Esophagus (tissue), 2 donors: ENCODE data around the gene TMEM50B. TPM values are rescaled to one million over a fixed set of nuclear protein-coding genes. Genes with fewer than 3 reads are reported as not detected.
A peak's percentile ranks its signal among the peaks of the same experiment; 100 is the strongest.
"Not testable (repeated sequence)": the region's sequence is repeated elsewhere in the genome, so short reads cannot be mapped to it uniquely, and the experiment has no call there.

Experiments
- H3K27ac ChIP-seq, 2 donors: one replicate each; pipeline ENCODE4 v1.5.1; 2013; ENCODE audit warnings: low read depth in 2 of 2, mild to moderate bottlenecking in 2 of 2, inconsistent platforms in 1 of 2, low read length in 1 of 2, moderate library complexity in 1 of 2
- H3K27me3 ChIP-seq, 2 donors: one replicate each; pipeline ENCODE4 v1.6.1; 2013; ENCODE audit warnings: low read length in 2 of 2, control low read depth in 1 of 2, mild to moderate bottlenecking in 1 of 2; ENCODE audit not compliant: insufficient read depth in 2 of 2, control insufficient read depth in 1 of 2
- H3K36me3 ChIP-seq, 2 donors: one replicate each; pipeline ENCODE4 v1.6.1; 2013; ENCODE audit warnings: low read length in 1 of 2; ENCODE audit not compliant: control insufficient read depth in 2 of 2, insufficient read depth in 2 of 2
- H3K4me1 ChIP-seq, 2 donors: one replicate each; pipeline ENCODE4 v1.6.1; 2013; ENCODE audit warnings: low read length in 1 of 2; ENCODE audit not compliant: control insufficient read depth in 2 of 2, insufficient read depth in 2 of 2
- H3K4me3 ChIP-seq, 2 donors: one replicate each; pipeline ENCODE4 v1.5.1; 2013; ENCODE audit warnings: low read length in 2 of 2, mild to moderate bottlenecking in 2 of 2, low read depth in 1 of 2, moderate library complexity in 1 of 2
- H3K9me3 ChIP-seq, 2 donors: one replicate each; pipeline ENCODE4 v1.6.1; 2013; ENCODE audit warnings: mild to moderate bottlenecking in 2 of 2, low read depth in 1 of 2, low read length in 1 of 2, moderate library complexity in 1 of 2; ENCODE audit not compliant: control insufficient read depth in 2 of 2, insufficient read depth in 1 of 2
- WGBS, 2 donors: extraction: QIAGEN DNeasy Blood & Tissue Kit; methylation state at CpG; one replicate each; pipeline ENCODE4 v1.1.7; 2013; 5-methylcytosine and 5-hydroxymethylcytosine counted together
- polyA plus RNA-seq, 2 donors: library from polyadenylated mRNA; stranded (reverse); fragments of 200-250 nt; gene quantifications; one replicate each; pipeline ENCODE4 v1.2.3, GENCODE V29; 2013
- donor health status: healthy with polysubstance abuse.
- donor health status: Bipolar disorder and iron deficiency.

Gene TMEM50B
- polyA plus RNA-seq, 2 donors: 20.3 to 27.4 TPM

DNA sequence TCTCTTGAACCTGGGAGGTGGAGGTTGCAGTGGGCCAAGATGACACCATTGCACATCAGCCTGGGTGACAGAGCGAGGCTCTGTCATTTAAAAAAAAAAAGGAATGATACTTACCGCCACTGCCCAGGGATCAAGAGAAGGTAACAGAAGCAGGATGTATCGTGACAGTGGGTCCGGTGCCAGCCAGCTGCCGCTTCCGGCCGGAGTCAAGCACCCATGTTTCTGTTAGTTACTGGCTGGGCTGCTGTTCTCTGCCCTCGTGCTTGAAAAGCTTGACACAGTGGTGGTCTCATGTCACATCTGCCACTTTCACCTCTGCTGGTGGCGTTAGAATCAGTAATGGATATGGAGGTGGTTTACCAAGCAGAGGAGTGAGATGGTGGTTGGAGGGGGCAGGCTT, 55.6 kb downstream of the TMEM50B start:
- Histone ChIP-seq H3K36me3 (peaks cover 16 to 23% of the 10 kb centered on the region in 2 donors), H3K9me3 (no peaks in the 10 kb centered on the region), H3K4me1 (peaks cover 3 to 14% of the 10 kb centered on the region in 2 donors), H3K27me3 (no peaks in the 10 kb centered on the region), H3K4me3 (no peak overlapping the region), H3K27ac (no peak overlapping the region)
- WGBS, 2 donors: 94% methylated on average over 9 of the region's 9 CpGs

GRCh38 chr21:33421713-33422393, 57.9 kb downstream of the TMEM50B start:
- WGBS, 2 donors: 93 to 95% methylated on average over 5 of the region's 5 CpGs
- Histone ChIP-seq H3K4me3 (no peak overlapping the region), H3K4me1 (peaks cover 3 to 8% of the 10 kb centered on the region in 2 donors), H3K27me3 (no peaks in the 10 kb centered on the region), H3K36me3 (peaks cover 16 to 19% of the 10 kb centered on the region in 2 donors), H3K9me3 (no peaks in the 10 kb centered on the region), H3K27ac (no peak overlapping the region)

- no peaks in the 10 kb centered on the region for H3K9me3 ChIP-seq
- peaks cover 11 to 24% of the 10 kb centered on the region in 2 donors for H3K36me3 ChIP-seq
- no peak overlapping the region for H3K4me3 ChIP-seq
- peaks cover 3 to 8% of the 10 kb centered on the region in 2 donors for H3K4me1 ChIP-seq
- H3K27me3 ChIP-seq: no peaks in the 10 kb centered on the region
- H3K27ac ChIP-seq: peak overlapping the region in 1 of 2 donors; percentile 22
- 79 to 80% methylated on average over 12 of the region's 12 CpGs for WGBS, 2 donors
Measured at GRCh38 chr21:33419538-33420123, 60.1 kb downstream of the TMEM50B start.

- Histone ChIP-seq H3K27me3 (no peaks in the 10 kb centered on the region), H3K4me3 (no peak overlapping the region), H3K4me1 (peaks cover 3 to 10% of the 10 kb centered on the region in 2 donors), H3K9me3 (no peaks in the 10 kb centered on the region), H3K36me3 (peaks cover 14 to 24% of the 10 kb centered on the region in 2 donors), H3K27ac (no peak overlapping the region)
- WGBS, 2 donors: 26 to 37% methylated on average over 2 of the region's 2 CpGs
Measured at GRCh38 chr21:33418691-33419090, 61.1 kb downstream of the TMEM50B start.

DNA sequence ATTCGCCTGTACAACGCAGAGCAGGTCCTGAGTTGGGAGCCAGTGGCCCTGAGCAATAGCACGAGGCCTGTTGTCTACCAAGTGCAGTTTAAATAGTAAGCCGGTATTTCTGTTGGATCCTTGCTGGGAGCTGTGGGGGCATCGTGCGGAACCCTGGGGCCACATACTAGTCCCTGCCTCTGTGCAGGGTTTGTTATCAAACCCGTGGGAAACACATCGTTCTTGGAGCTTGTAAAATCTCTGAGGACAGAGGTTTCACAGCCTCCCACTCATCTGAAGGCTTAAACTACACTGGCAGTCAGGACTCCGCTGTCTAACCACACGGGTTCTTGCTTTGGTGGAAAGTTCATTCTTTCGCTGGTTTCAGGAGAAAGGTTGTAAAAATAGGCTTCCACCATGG, 64.8 kb downstream of the TMEM50B start:
- H3K9me3 ChIP-seq: no peaks in the 10 kb centered on the region
- no peak overlapping the region for H3K27ac ChIP-seq
- WGBS, 2 donors: 86 to 87% methylated on average over 11 of the region's 11 CpGs
- no peak overlapping the region for H3K4me3 ChIP-seq
- H3K27me3 ChIP-seq: no peaks in the 10 kb centered on the region
- peaks cover 0 to 12% of the 10 kb centered on the region in 2 donors for H3K4me1 ChIP-seq
- peaks cover 11 to 16% of the 10 kb centered on the region in 2 donors for H3K36me3 ChIP-seq

DNA sequence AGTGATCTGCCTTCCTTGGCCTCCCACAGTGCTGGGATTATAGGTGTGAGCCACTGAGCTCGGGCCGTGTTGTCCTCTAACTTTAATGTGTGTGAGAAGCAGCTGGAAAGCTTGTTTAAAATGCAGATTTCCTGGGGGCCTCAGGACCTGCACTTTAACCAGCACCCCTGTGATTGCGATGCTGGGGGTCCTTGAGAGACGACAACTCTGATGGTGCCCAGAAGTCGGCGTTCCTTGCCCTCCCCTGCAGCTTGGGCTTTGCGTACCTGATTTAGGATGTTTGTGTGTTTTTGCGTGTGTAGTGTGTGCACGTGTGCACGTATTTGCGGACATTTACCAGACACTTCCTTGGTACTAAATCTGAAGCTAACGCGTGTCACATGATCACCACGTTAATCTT, 65.7 kb downstream of the TMEM50B start:
- Histone ChIP-seq H3K36me3 (peaks cover 11 to 16% of the 10 kb centered on the region in 2 donors), H3K4me1 (peaks cover 0 to 8% of the 10 kb centered on the region in 2 donors), H3K27me3 (no peaks in the 10 kb centered on the region), H3K27ac (no peak overlapping the region), H3K9me3 (no peaks in the 10 kb centered on the region), H3K4me3 (no peak overlapping the region)
- WGBS, 2 donors: 85 to 86% methylated on average over 14 of the region's 14 CpGs

GRCh38 chr21:33412832-33413519, 66.8 kb downstream of the TMEM50B start:
- Histone ChIP-seq H3K27me3 (no peaks in the 10 kb centered on the region), H3K4me3 (no peak overlapping the region), H3K27ac (peak overlapping the region in 1 of 2 donors; percentile 40), H3K9me3 (no peaks in the 10 kb centered on the region), H3K4me1 (peaks cover 0 to 8% of the 10 kb centered on the region in 2 donors), H3K36me3 (peaks cover 11 to 16% of the 10 kb centered on the region in 2 donors)
- 51 to 66% methylated on average over 9 of the region's 9 CpGs for WGBS, 2 donors

DNA sequence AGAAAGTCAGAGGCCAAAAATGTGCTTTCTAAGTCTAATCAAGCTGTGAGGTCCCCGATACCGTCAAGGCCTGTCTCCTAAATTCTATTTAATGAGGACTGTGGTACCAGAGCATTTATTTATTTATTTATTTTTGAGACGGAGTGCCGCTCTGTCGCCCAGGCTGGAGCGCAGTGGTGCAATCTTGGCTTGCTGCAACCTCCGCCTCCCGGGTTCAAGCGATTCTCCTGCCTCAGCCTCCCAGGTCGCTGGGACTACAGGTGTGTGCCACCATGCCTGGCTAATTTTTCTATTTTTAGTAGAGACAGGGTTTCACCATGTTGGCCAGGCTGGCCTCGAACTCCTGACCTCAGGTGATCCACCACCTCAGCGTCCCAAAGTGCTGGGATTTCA, 67.3 kb downstream of the TMEM50B start:
- peaks cover 11 to 16% of the 10 kb centered on the region in 2 donors for H3K36me3 ChIP-seq
- H3K4me3 ChIP-seq, H3K27ac ChIP-seq, H3K27me3 ChIP-seq, H3K9me3 ChIP-seq, H3K4me1 ChIP-seq: not testable (repeated sequence)
- 79 to 91% methylated on average over 12 of the region's 12 CpGs for WGBS, 2 donors

DNA sequence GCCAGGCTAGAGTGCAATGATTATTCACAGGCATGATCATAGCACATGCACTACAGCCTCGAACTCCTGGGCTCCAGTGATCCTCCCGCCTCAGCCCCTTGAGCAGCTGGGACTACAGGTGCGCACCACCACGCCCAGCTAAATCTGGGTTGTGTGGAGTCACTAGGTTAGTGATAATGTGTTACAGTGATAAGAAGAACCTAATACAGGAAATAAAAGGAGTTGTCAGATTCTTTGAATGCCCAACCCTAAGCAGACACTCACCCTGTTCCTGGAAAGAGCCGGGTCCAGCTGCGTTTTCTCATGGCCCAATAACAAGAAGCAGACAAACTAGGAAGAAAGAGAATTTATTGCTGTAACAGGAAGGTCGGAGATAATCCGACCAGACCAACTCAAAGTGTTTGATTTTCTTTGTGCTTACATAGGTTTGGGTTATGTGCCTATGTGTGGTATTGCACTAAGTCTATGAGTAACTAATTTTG, 67.8 kb downstream of the TMEM50B start:
- WGBS, 2 donors: 50 to 80% methylated on average over 8 of the region's 8 CpGs
- H3K36me3 ChIP-seq: peaks cover 11 to 15% of the 10 kb centered on the region in 2 donors
- H3K4me3 ChIP-seq: no peak overlapping the region
- no peaks in the 10 kb centered on the region for H3K9me3 ChIP-seq
- peak overlapping the region in 1 of 2 donors; percentile 96 for H3K27ac ChIP-seq
- no peaks in the 10 kb centered on the region for H3K27me3 ChIP-seq
- peaks cover 0 to 8% of the 10 kb centered on the region in 2 donors for H3K4me1 ChIP-seq
